ENCODE results near the gene FTO.

Gene FTO

GRCh38 chr16:54094641-54095040 lies 390.7 kb downstream of the FTO start:
- no peak for DNase-seq (ENCODE audit: low read depth)

- DNase-seq (ENCODE audit: low read depth) = no peak
These were observed 392.7 kb downstream of the FTO start for GRCh38 chr16:54096607-54097006.

GRCh38 chr16:54097774-54098173 lies 393.8 kb downstream of the FTO start:
- no peak for DNase-seq (ENCODE audit: low read depth)

GRCh38 chr16:54098247-54098646 lies 394.3 kb downstream of the FTO start:
- no peak for DNase-seq (ENCODE audit: low read depth)

GRCh38 chr16:54099627-54100026 lies 395.7 kb downstream of the FTO start:
- no peak for DNase-seq (ENCODE audit: low read depth)

GRCh38 chr16:54102888-54103866 lies 399.2 kb downstream of the FTO start:
- DNase-seq (ENCODE audit: low read depth) = no peak

- no peak for DNase-seq (ENCODE audit: low read depth)
These were observed 402.1 kb downstream of the FTO start for GRCh38 chr16:54106057-54106456.

GRCh38 chr16:54107583-54108202 lies 403.7 kb downstream of the FTO start:
- no peak for DNase-seq (ENCODE audit: low read depth)

GRCh38 chr16:54110016-54110981 lies 406.3 kb downstream of the FTO start:
- DNase-seq (ENCODE audit: low read depth) = no peak

GRCh38 chr16:54112451-54113206 lies 408.7 kb downstream of the FTO start:
- no peak for DNase-seq (ENCODE audit: low read depth)

GRCh38 chr16:54115558-54115957 lies 411.6 kb downstream of the FTO start:
- no peak for DNase-seq (ENCODE audit: low read depth)

GRCh38 chr16:54116124-54116655 lies 412.2 kb downstream of the FTO start:
- no peak for DNase-seq (ENCODE audit: low read depth)

- DNase-seq (ENCODE audit: low read depth) = no peak
These were observed 414.9 kb downstream of the FTO start for GRCh38 chr16:54118846-54119245.

GRCh38 chr16:54120846-54121480 lies 417.0 kb downstream of the FTO start:
- no peak for DNase-seq (ENCODE audit: low read depth)

- DNase-seq (ENCODE audit: low read depth) = no peak
These were observed 417.8 kb downstream of the FTO start for GRCh38 chr16:54121539-54122295.

GRCh38 chr16:54123766-54124165 lies 419.8 kb downstream of the FTO start:
- no peak for DNase-seq (ENCODE audit: low read depth)

GRCh38 chr16:54125751-54126655 lies 422.0 kb downstream of the FTO start:
- no peak for DNase-seq (ENCODE audit: low read depth)

GRCh38 chr16:54126907-54127306 lies 423.0 kb downstream of the FTO start:
- no peak for DNase-seq (ENCODE audit: low read depth)
